GM18951 (cell line): ENCODE results near the gene AFG1L.
"Not testable (repeated sequence)": the region's sequence is repeated elsewhere in the genome, so short reads cannot be mapped to it uniquely, and the experiment has no call there.

Experiments
- POLR2A ChIP-seq: IDR thresholded peaks from 4 replicates; pipeline ENCODE4 v1.6.1; 2011; ENCODE audit warnings: mild to moderate bottlenecking; ENCODE audit not compliant: insufficient read length, insufficient read depth; ENCODE audit errors: extremely low read depth
- in situ Hi-C: fragments of 300-500 bp; cut with MboI; formaldehyde crosslinking; loops from one replicate; pipeline ENCODE4 v1.12.0; 2022; ENCODE audit warnings: low sequenced_read_pairs, mixed read lengths, inconsistent platforms; ENCODE audit not compliant: unreplicated experiment

Gene AFG1L

DNA sequence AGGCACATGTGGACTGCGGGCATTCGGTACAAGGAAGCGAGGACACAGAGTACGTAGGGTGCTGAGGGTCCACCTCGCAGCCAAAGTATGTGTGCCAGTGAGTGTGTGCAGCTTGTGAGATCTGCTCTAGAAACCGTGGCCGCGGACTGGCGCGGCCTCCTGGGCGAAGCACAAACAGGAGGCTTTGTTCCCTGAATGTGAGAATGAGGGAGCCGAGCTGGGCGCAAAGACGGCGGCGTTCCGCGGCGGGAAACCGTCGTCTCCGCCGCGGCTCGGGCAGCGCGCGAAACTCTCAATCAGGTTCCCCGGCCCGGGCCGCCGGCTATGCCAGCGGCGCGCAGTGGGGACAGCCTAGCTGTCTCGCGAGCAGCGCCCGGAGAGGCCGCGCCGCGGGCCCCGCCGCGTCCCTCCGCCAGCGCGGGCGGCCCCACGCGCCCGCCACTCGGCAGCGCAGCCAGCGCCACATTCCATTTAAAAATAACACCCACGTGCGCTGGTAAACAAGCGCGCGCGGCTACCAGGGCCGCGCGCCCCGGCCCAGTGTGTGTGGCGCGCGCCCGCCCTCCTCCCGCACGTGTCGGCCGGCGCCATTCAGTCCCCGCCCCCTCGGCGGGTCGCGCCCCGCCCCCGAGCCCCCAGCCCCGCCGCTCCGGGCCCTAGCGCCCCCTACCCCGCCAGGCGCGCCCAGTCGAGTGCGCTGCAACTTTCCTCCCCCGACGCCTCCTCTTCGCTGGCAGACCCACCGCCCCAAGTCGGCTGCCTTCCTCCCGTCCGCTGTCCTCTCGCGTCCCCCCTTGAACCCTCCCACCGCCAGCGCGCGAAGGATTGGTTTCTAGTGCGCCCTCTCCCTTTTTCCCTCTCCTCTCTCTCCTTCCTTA, 262.9 kb downstream of the AFG1L start:
- no peak for TF ChIP-seq POLR2A
- in situ Hi-C loops = no loop called here

GRCh38 chr6:108558372-108559096, 263.7 kb downstream of the AFG1L start:
- TF ChIP-seq POLR2A = no peak

GRCh38 chr6:108559097-108559883, 264.4 kb downstream of the AFG1L start:
- in situ Hi-C loops = no loop called here
- TF ChIP-seq POLR2A = peak; percentile 50

More at GRCh38 chr6:108558372-108559096, 263.7 kb downstream of the AFG1L start:
- in situ Hi-C loops = no loop called here

DNA sequence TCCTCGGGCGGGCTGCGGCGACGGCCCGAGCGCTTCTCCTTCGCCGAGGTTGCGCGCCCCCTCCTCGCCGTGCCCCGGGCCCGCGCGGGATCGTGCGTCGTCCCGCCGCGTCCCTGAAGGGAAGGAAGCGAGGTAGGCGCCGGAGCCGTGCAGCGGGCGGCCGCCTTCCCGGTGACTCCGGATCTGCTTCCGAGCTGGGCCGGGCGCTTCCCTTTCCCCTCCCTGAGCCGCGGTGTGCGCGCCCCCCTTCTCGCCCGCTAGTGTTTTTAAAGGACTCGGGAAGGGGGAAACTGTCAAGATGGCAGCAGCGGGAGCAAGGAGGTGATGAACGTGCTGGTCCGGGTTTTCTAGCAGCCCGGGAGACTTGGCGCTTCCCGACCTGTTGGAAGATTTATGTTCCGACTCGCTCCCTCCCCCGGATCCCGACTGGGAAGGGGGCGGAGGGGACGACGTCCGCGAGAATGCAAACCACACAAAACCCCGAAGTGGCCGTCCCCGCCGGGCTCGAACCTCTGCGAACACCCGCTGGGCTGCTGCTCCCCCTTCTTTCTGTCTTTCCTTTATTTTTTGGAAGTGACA, 265.1 kb downstream of the AFG1L start:
- no peak for TF ChIP-seq POLR2A
- in situ Hi-C loops = no loop called here

DNA sequence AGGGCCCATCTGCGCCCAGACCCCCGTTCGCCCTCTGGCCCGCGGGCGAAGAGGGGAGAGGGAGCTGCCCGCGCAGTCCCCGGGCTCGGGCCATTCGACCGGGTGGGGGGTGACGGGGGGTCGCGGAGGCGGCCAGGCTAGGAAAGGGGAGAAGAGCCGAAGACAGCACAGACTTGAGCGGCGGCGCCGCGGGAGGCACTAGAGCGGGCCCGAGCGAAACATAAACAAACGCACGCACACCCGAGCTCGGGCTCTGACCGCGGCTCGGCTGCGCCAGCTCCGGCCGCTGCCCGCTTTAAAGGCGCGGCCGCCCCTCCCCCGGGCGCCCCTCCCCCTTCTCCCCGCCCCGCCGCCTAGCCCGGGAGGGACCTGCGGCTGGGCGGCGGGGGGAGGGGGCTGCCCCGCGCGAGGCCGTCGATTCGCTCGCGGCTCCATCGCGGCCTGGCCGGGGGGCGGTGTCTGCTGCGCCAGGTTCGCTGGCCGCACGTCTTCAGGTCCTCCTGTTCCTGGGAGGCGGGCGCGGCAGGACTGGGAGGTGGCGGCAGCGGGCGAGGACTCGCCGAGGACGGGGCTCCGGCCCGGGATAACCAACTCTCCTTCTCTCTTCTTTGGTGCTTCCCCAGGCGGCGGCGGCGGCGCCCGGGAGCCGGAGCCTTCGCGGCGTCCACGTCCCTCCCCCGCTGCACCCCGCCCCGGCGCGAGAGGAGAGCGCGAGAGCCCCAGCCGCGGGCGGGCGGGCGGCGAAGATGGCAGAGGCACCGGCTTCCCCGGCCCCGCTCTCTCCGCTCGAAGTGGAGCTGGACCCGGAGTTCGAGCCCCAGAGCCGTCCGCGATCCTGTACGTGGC, 265.8 kb downstream of the AFG1L start, which contains the start of gene FOXO3:
Gene FOXO3 (plus strand): TSS at position 455 of the 846 bp plus-strand sequence. CDS start 292 bp downstream, at position 747.
- TF ChIP-seq POLR2A = peak; percentile 58
- in situ Hi-C loops = no loop called here

DNA sequence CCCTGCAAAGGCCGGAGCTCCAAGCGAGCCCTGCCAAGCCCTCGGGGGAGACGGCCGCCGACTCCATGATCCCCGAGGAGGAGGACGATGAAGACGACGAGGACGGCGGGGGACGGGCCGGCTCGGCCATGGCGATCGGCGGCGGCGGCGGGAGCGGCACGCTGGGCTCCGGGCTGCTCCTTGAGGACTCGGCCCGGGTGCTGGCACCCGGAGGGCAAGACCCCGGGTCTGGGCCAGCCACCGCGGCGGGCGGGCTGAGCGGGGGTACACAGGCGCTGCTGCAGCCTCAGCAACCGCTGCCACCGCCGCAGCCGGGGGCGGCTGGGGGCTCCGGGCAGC, 266.4 kb downstream of the AFG1L start:
- in situ Hi-C loops = not testable (repeated sequence)

DNA sequence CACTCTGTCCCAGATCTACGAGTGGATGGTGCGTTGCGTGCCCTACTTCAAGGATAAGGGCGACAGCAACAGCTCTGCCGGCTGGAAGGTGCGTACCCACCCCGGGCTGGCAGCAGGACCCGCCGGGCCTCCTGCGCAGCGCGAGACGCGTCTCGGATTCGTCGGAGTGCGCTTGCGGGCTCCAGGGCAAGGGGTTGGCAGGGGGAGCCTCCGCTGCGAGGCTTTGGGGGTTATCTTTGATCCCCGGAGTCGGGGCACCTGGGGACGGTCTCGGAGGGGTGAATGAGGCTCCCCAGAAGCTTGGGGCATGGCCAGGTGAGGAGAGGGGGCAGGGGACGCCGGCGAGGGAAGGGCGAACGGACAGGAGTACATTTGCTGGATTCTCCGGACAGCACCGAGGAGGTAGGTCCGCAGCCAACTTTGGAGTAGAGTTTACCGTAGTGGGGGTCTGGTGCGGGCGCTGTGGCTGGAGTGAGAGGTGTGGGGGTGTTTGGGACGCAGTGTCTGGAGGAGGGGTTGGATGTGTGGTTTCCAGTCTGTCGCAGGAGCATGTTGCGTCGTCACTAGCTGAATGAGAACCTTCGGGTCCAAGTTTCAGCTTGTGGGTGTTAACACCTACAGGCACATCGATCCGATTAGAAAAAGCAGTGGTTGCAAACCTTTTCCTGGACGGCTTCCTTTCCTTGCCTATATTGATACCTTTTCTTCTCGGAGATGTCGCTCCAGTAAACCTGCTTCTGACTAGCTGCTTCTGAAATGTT, 267.1 kb downstream of the AFG1L start:
- in situ Hi-C loops = no loop called here

DNA sequence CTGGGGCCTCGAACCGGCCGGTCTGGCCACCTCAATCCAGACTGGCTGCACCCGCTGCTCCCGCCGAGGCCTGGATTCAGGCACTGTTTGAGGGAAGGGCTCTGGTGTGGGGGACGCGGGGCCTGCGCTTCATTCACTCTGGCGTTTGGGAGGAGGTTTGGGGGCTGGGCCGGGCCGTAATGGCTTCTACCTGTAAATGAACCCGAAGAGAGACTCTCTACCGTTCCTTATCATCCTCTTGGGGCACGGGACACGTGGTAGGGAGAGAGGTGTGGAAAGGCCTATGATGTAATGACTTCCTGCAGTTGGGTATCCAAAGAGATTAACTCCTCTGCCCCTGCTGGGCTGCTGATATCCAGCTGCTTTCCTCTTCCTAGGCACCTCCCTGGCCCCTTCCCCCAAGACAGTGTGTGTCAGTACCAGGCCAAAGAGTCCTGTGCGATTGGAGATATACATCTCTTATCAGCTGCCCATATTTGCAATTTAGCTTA, 267.7 kb downstream of the AFG1L start:
- no peak for TF ChIP-seq POLR2A
- in situ Hi-C loops = no loop called here

More for the DNA sequence above, 267.1 kb downstream of the AFG1L start:
- no peak for TF ChIP-seq POLR2A

DNA sequence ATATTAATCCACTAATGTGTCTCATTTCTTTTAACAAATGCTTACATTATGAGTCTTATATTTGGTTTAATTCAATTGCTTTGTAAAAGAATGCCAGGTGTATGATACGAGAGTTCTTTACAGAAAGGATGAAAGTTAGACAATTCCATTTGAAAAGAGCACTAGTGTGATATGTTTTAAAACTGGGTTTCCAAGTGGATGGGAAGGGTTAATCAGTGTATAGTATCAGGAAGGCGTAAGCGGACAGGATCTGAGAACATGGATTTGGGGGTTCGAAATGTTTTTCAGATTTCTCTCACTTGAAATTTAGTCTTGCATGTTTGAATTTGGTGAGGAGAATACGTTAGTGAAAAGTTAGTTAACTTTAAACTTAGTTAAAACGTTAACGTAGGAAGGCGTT, 268.4 kb downstream of the AFG1L start:
- TF ChIP-seq POLR2A = no peak
- in situ Hi-C loops = no loop called here

- in situ Hi-C loops = no loop called here
- TF ChIP-seq POLR2A = no peak
Measured at GRCh38 chr6:108564178-108564577, 269.3 kb downstream of the AFG1L start.

DNA sequence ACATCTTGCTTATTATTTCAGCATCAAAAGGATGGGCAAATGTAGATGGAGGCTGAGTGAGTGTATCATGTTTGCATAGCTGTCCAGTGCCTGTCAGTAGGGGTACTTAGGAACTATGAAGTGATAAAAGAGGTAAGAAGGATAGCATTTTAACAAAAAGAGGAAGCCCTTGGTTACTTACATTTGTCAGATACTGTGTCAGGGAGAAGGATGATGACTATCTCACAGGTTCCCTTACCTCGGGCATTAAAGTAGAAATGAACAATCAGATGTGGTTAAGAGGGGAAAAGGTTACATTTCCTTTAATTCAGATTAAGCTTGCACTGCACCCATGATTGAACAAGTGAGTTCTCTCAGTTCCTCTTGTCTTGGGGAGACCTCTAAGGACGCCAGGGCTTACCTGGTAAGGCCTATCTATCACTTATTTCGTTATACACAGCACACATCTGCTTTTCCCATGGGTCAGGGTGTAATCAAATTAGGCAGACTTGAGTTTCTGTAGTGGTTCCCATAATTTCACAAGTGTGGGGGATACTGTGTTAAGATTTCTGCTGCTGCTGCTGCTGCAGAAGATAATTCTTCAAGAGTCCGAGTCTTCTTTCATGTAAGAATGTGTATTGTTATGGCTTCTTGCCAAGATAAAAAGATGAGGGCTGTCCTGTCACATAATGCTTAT, 270.4 kb downstream of the AFG1L start:
- TF ChIP-seq POLR2A = no peak
- in situ Hi-C loops = no loop called here
